Activated CD8-positive, alpha-beta T cell treated with anti-CD3 and anti-CD28 coated beads for 36 hours (primary cell): ENCODE data around the gene BOD1. TPM values are rescaled to one million over a fixed set of nuclear protein-coding genes. Genes with fewer than 3 reads are reported as not detected.

ENCODE experiments used
- ATAC-seq: fragments of 200-7000 bp; cut with Tn5 transposase; one replicate; pipeline ENCODE4 v1.10.0; 2021; ENCODE audit warnings: mild to moderate bottlenecking, moderate library complexity
- CTCF ChIA-PET: fragments of 350-600 bp; sonication (Branson Sonifier 250); formaldehyde crosslinking; loops from one replicate; lab custom pipeline; 2021; ENCODE audit warnings: antibody characterized with exemption; lab: Charles Lee
- POLR2A ChIA-PET: fragments of 350-600 bp; sonication (Branson Sonifier 250); formaldehyde crosslinking; loops from one replicate; lab custom pipeline; 2021; ENCODE audit warnings: antibody characterized with exemption; lab: Charles Lee
- DNase-seq: peaks from one replicate; pipeline ENCODE4 v3.0.0-alpha.2; 2020
- H3K27ac Mint-ChIP-seq: one replicate; pipeline ENCODE4 v1.8.0; 2021; ENCODE audit warnings: mild to moderate bottlenecking, mixed read lengths
- H3K27me3 Mint-ChIP-seq: one replicate; pipeline ENCODE4 v1.8.0; 2021; ENCODE audit warnings: mixed read lengths
- H3K36me3 Mint-ChIP-seq: one replicate; pipeline ENCODE4 v1.8.0; 2021; ENCODE audit warnings: low read depth, mixed read lengths
- H3K4me1 Mint-ChIP-seq: one replicate; pipeline ENCODE4 v1.8.0; 2021; ENCODE audit warnings: low read depth, mixed read lengths
- H3K4me3 Mint-ChIP-seq: one replicate; pipeline ENCODE4 v1.8.0; 2021; ENCODE audit warnings: mild to moderate bottlenecking, moderate library complexity, mixed read lengths
- H3K9me3 Mint-ChIP-seq: one replicate; pipeline ENCODE4 v1.8.0; 2021; ENCODE audit warnings: mixed read lengths
- CTCF ChIP-seq: fragments of 200-600 bp; IDR thresholded peaks from one replicate; pipeline ENCODE4 v1.8.0; 2022; ENCODE audit warnings: antibody characterized with exemption, mild to moderate bottlenecking
- intact Hi-C: fragments of 100-400 bp; cut with micrococcal nuclease; formaldehyde crosslinking; loops from one replicate; pipeline ENCODE4 v1.10.0; 2022
- total RNA-seq, 2 experiments: library from RNA; stranded (reverse); gene quantifications; one replicate each; pipeline ENCODE4 v1.2.3, GENCODE V29; 2021

The BOD1 gene
- total RNA-seq, 2 experiments from 2014 or later, result 28.1 to 28.7 TPM

- ChIA-PET CTCF (interaction anchor here (0.6 to 4.2 kb wide), 36 partner anchors 8 to 380 kb away, joined by 3 to 33 read pairs (median 4); partner anchors contain the start of gene BOD1), POLR2A (interaction anchor here (0.7 kb wide), 1 partner anchor 487 kb away, joined by 3 read pairs; no protein-coding TSS in a partner anchor)
- Mint-ChIP-seq H3K27me3 (peaks cover 17% of the 10 kb centered on the region), H3K27ac (no peak overlapping the region), H3K9me3 (no peaks in the 10 kb centered on the region), H3K4me3 (no peak overlapping the region), H3K4me1 (peaks cover 3% of the 10 kb centered on the region), H3K36me3 (no peaks in the 10 kb centered on the region)
- DNase-seq (no peak), ATAC-seq (no peak)
- intact Hi-C loops, result loop anchor here (2.0 kb wide), 1 partner anchor 278 kb away; no protein-coding TSS in a partner anchor
- TF ChIP-seq CTCF, result no peak
Measured at GRCh38 chr5:173572431-173573125, 43.9 kb downstream of the BOD1 start.

DNA sequence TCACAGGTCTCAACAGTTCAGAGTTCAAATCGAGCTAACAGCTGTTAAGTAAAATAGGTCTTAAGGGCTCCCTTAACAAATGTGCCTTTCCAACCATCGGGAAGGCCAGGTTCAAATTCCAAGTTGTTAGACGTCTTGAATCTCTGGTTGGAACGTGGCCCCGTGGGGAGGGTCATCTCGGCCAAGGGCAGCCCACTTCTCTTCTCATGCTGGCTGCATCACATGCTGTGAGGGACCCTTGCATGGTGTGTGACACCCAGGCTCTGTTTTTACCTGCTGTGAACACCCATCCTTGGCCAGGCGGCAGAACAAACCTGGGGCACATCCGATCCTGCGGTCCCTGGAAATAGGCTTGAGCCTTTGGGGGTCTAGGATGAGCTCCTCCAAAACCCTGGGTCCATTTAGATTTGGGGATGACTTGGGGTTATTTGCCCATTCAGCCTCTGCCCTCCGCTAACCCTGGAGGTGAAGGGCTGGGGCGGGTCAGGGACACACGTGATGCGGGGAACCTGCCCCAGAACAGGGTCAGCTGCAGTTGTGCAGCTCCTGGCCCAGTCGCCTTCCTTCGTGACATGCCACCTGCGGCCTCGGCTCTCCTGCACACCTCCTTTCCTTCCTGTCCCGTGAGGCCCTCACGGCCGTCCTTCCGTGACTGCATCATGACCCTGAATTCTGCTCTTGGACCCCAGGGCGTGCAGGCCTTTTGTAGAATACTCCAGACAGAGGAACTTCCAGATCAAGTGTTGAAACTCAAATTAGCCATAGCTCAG lies 45.9 kb downstream of the BOD1 start:
- ATAC-seq (no peak), DNase-seq (no peak)
- ChIA-PET POLR2A (no interaction called here), CTCF (interaction anchor here (1.2 to 1.3 kb wide), 3 partner anchors 12 to 21 kb away, joined by 3 to 4 read pairs (median 4); no protein-coding TSS in a partner anchor)
- TF ChIP-seq CTCF, result no peak
- Mint-ChIP-seq H3K27me3 (peaks cover 17% of the 10 kb centered on the region), H3K9me3 (no peaks in the 10 kb centered on the region), H3K36me3 (no peaks in the 10 kb centered on the region), H3K4me1 (peaks cover 3% of the 10 kb centered on the region), H3K4me3 (no peak overlapping the region), H3K27ac (no peak overlapping the region)
- intact Hi-C loops, result no loop called here

- intact Hi-C loops, result no loop called here
- CTCF ChIA-PET, result interaction anchor here (1.5 kb wide), 1 partner anchor 274 kb away, joined by 4 read pairs; no protein-coding TSS in a partner anchor
- no peak overlapping the region for H3K27ac Mint-ChIP-seq
Measured at GRCh38 chr5:173568703-173569102, 47.7 kb downstream of the BOD1 start.

GRCh38 chr5:173568128-173568527 lies 48.3 kb downstream of the BOD1 start:
- no peak for ATAC-seq
- TF ChIP-seq CTCF, result no peak
- H3K9me3 Mint-ChIP-seq, result no peaks in the 10 kb centered on the region
- peaks cover 13% of the 10 kb centered on the region for H3K27me3 Mint-ChIP-seq
- ChIA-PET CTCF (interaction anchor here (1.5 kb wide), 1 partner anchor 274 kb away, joined by 4 read pairs; no protein-coding TSS in a partner anchor), POLR2A (interaction anchor here (0.6 kb wide), 1 partner anchor 304 kb away, joined by 3 read pairs; no protein-coding TSS in a partner anchor)
- H3K4me3 Mint-ChIP-seq, result no peak overlapping the region
- intact Hi-C loops, result no loop called here
- peaks cover 3% of the 10 kb centered on the region for H3K4me1 Mint-ChIP-seq
- H3K27ac Mint-ChIP-seq, result no peak overlapping the region
- DNase-seq, result no peak
- no peaks in the 10 kb centered on the region for H3K36me3 Mint-ChIP-seq

More at GRCh38 chr5:173568703-173569102, 47.7 kb downstream of the BOD1 start:
- Mint-ChIP-seq H3K36me3 (no peaks in the 10 kb centered on the region), H3K9me3 (no peaks in the 10 kb centered on the region), H3K27me3 (peaks cover 12% of the 10 kb centered on the region), H3K4me3 (no peak overlapping the region), H3K4me1 (peaks cover 3% of the 10 kb centered on the region)
- ATAC-seq (no peak), DNase-seq (no peak)
- POLR2A ChIA-PET, result no interaction called here
- TF ChIP-seq CTCF, result no peak
